A673 (cell line): ENCODE data around the gene MICB.

Experiments used
- EZH2 ChIP-seq: fragments of 200-600 bp; sonication (generic); IDR thresholded peaks from 2 replicates; pipeline ENCODE4 v1.6.1; 2017; ENCODE audit warnings: borderline replicate concordance, low read depth, mild to moderate bottlenecking, mixed read lengths, antibody characterized with exemption, low read length; ENCODE audit not compliant: poor library complexity, severe bottlenecking
- TF ChIP-seq, protein P1 (sequence below): fragments of 300-800, 200-600 bp; sonication (generic); conservative IDR thresholded peaks from 2 replicates; pipeline ENCODE4 v1.5.1; 2017; ENCODE audit warnings: low read depth, mild to moderate bottlenecking, antibody characterized with exemption, low read length, moderate library complexity, mixed read lengths

DNA sequence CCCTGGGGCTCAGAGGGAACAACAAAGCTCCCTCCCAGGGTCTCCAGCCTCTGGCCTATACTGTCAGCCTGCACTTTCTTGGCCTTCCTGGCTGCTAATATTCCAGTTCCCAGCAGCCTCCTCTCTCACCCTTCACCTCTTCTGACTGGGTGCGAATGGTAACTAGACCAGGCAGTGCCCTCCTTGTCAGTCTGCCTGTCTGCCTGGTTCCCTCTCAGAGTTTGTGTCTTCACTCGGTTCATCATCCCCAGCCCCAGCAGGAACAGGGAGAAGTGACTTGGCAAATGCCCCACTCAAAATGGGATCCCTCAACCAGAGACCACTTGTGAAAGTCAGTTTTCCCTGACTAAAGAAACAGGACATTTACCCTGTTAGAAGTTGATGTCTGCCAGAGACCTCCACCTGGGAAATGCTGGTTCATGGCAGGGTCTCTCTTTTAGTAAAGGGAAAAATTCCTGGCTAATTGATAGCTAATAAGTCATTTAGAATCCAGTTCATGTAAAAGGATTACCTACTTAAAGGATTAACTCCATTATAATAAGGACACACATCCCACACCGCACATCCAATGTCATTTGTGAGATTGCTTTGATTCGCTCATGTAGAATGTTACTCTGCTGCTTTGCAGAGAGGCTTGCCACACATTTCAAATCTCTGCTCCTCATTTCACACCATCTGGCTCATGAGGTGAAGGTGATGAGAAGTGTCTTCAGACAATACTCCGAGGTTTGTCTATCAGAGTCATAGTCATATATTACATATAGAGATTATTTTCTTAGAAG is 18.6 kb upstream of the MICB start:
- no peak for TF ChIP-seq EZH2
- TF ChIP-seq, protein P1, sequence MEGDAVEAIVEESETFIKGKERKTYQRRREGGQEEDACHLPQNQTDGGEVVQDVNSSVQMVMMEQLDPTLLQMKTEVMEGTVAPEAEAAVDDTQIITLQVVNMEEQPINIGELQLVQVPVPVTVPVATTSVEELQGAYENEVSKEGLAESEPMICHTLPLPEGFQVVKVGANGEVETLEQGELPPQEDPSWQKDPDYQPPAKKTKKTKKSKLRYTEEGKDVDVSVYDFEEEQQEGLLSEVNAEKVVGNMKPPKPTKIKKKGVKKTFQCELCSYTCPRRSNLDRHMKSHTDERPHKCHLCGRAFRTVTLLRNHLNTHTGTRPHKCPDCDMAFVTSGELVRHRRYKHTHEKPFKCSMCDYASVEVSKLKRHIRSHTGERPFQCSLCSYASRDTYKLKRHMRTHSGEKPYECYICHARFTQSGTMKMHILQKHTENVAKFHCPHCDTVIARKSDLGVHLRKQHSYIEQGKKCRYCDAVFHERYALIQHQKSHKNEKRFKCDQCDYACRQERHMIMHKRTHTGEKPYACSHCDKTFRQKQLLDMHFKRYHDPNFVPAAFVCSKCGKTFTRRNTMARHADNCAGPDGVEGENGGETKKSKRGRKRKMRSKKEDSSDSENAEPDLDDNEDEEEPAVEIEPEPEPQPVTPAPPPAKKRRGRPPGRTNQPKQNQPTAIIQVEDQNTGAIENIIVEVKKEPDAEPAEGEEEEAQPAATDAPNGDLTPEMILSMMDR = no peak
